ENCODE results near the gene SLC66A2.
A peak's percentile ranks its signal among the peaks of the same experiment; 100 is the strongest.
"Not testable (repeated sequence)": the region's sequence is repeated elsewhere in the genome, so short reads cannot be mapped to it uniquely, and the experiment has no call there.

The SLC66A2 gene

DNA sequence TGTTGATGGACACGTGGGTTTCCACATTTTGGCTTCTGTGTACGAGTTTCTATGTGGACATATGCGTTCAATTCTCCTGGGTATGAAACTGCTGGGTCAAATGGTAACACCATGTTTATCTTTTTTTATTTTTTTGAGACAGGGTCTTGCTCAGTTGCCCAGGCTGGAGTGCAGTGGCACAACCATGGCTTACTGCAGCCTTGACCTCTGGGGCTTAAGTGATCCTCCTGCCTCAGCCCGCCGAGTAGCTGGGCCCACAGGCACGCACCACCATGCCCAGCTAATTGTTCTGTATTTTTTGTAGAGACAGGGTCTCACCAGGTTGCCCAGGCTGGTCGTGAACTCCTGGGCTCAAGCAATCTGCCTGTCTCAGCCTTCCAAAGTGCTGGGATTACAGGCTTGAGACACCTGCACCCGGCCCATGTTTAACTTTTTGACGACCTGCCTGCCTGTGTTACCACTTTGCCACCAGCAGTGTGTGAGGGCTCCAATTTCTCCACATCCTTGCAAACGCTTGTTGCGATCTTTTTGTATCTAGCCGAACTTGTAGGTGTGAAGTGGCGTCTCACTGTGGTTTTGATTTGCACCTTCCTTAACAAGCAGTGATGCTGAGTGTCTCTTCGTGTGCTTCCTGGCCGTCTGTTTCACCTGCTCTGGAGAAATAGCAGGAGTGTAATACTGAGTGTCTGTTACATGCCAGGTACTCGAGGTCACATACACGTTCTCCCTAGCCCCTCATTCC, 19.9 kb upstream of the SLC66A2 start:
- no peak for DNase-seq (ENCODE audit: low spot score)

DNA sequence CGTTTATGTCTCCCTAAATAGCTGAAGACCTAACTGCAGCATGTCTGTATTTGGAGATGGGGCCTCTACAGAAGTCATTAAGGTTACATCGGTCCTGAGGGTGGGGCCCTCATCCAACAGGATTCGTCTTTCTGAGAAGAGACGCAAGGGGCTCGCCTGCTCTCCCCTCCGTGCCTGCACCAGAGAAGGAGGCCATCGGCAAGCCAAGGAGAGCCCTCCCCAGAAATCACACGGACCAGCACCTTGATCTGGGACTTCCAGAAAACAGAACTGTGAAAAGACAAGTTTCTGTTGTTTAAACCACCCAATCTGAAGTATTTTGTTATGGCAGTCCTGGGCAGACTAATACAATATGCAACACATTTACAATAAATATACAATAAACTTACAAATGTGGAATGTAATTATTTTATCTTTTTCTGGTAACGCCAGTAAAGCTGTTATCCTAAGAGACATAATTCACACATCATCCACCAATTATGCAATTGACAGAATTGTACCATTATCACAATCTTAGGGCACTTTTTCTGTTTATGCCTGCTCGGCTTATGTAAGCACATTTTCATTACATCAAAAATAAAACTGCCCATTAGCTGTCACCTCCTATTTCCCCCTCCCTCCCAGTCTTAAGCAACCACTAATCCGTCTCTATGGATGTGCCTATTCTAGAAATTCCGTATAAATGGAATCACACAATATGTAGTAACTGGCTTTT, 19.1 kb upstream of the SLC66A2 start:
- no peak for DNase-seq (ENCODE audit: low spot score)

DNA sequence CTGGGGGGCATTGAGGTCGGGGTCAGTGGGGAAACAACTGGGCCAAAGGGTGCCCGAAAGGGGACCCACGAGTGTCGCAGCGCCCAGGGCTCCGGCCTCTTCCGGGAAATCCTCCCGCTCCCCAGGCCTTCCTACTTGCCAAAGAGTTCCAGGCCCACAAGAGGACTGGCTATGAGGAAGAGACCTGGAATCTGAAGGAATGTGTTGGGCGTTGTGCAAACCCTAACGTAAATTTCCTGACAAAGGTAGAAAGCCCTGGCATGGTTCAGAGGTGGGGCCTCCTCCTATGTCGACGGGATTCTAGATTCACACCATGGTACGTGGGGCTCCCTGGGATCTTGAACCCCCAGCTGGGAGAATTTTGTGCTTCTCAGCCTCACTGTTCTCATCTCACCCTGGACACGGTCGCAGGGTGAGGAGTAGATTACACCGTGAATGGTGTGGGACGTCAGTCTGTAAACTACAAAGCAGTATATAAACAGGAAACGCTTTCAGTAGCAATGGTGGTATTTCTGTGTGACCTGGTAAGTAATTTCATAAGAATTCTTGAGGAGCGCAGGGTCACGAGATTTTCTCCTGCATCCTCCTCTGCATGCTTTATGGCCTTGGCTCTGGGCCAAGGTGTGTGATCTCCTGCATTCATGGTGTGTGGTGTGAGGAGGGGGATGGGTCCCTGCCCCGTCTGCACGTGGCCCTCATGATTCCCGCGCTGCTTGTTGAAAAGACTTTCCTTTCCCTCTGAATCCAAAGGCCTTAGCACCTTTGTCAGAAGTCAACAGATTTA, 13.9 kb upstream of the SLC66A2 start:
- peak; percentile 71 for DNase-seq (ENCODE audit: low spot score)

DNA sequence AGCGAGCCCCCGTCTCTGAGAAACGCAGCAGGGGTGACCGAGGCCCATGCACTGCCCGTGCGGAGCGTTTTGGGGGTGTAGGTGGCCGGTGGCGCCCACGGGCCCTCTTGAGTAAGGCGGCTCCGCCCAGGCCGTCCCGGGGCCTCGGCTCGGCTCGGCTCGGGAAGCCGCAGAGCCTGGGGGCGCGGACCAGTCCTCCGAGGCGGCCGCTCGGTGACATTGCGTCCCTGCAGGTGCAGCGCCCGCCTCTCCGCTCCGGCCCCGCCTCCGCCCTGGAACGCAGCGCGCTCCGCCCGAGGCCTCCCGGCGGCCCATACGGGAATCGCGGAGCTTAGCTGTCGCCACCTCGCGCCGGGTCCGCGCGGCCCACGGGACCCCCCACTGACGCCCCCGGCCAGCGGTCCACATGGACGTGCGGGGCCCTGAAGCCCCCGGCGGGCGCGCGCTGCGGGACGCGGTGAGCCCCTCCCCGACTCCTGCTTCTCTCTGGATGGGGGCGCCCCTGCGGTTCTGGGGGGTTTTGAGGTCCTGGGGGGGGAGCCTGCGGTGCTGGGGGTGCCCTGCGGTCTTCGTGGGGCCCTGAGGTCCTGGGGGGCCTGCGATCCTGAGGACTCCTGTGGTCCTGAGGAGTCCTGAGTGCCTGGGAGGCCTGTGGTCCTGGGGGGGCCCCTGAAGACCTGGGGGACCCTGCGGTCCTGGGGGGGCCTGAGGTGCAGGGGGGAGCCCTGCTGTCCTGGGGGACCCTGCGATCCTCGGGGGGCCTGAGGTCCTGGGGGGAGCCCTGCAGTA, 13.1 kb upstream of the SLC66A2 start, which contains the start of gene HSBP1L1:
TSS of gene HSBP1L1 (plus strand) at position 314 of the 789 bp plus-strand sequence. CDS start at position 407, 93 bp downstream.
- peak; percentile 68 for DNase-seq (ENCODE audit: low spot score)

DNA sequence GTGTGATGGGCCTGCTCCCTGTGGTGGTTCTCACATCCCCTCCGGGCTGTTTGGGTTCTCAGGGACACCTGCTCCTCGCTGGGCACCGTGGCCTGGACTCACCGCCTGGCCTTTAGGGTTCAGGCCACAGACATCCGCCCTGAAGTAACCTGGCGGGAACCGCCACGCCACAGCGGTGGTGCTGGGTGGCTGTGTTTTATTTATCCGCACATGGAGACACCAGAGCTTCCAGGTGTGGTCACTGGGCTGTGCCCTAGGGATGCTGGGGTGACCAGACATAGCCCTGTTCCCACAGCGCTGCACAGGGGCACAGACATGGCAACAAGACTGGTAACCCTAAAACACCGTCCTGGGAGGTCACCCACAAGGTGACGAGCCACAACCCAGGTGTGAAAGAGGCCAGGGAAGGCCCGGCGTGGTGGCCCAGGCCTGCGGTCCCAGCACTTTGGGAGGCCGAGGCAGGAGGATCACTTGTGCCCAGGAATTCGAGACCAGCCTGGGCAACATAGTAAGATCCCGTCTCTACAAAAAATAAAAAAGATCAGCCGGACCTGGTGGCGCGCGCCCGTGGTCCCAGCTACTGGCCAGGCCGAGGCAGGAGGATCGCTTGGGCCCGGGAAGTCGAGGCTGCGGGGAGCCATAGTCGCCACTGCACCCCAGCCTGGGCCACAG, 12.3 kb upstream of the SLC66A2 start:
- DNase-seq (ENCODE audit: low spot score): no peak

DNA sequence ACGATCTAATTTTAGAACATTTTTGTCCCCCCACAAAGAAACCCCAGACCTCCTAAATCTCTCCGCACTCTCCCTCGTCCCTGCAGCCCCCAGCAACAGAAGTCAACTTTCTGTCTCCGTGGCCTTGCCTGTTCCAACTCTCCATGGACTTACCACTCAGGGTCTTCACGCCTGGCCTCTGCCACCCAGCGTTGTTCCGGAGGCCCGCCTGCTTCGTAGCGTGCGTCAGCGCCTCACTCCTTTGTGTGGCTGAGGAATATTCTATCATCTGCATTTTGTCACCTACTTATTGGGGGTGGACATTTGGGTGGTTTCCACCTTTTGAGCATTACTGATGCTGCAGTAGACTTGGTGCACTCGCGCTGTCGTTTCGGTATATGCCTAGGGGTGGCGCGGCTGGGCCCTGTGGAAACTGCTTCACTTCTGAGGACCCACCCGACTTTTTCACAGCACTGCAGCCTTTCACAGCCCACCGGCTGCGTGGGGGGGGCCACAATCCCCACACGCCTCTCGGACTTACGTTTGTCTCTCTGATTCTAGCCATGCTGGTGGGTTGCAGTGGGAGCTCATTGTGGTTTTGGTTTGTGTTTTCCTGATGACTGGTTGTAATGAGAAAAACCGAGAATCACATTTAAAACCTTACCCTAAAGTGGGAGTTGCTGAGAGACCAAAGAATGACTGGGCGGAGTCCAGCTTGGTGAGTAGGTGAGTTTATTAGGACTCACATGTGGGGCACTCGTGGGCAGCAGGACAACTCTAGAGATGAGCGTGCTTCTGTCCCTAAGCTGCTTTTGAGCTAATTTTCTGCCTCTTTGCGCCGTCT, 11.6 kb upstream of the SLC66A2 start:
- DNase-seq (ENCODE audit: low spot score): no peak

DNA sequence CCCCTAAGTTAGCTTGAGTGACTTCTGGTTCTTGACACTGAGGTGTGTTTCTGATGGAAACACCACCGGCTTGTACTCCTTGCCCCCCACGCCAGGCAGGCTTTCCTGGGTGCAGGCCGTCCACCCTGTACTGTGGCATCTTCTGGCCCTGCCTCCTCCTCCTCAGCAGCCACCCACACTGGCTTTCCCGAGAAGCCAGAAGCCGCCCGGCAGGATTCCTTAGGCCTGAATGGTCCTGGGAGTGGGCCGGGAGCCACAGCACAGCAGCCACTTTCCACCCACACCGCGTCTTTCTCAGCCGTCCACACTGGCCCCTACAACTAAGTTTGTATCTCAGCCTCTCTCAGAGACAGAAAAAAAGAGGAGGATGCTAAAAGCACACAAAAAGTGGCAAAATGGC, 10.9 kb upstream of the SLC66A2 start:
- DNase-seq (ENCODE audit: low spot score): peak; percentile 32

DNA sequence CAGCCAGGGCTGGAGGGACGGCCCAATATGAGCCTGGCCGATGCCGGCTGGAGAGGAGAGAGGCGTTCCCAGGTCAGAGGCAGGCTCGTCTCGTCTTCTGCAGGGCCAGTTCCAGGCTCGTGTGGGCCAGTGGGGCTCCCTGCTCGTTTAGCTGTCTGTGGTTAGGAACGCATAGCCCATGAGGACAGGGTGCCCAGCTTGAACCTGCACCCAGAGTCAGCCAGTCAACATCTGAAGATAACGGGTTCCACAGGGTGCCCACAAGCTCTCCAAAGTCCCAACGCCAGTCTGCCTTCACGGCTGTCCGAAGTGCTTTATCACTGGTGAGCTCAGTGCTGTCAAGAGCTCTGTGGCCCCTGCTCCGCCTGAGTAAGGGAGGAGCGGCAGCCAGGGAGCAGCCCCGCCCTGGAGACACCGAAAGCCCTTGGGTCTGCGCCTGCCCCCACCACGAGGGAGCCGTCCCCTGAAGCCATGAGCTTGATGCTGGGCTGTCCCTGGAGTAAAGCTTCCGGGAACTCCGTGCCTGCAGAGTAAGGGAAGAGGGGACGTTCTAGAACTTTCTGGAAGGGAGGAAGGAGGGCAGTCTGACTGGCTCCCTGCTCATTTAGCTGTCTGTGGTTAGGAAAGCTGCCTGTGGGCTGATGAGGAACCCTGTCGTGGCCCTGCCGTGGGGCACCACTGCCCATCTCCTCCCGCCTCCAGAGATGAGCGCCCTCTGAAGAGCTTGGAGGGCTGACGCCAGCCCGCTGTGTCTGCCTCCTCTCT, 10.3 kb upstream of the SLC66A2 start:
- DNase-seq (ENCODE audit: low spot score): no peak

DNA sequence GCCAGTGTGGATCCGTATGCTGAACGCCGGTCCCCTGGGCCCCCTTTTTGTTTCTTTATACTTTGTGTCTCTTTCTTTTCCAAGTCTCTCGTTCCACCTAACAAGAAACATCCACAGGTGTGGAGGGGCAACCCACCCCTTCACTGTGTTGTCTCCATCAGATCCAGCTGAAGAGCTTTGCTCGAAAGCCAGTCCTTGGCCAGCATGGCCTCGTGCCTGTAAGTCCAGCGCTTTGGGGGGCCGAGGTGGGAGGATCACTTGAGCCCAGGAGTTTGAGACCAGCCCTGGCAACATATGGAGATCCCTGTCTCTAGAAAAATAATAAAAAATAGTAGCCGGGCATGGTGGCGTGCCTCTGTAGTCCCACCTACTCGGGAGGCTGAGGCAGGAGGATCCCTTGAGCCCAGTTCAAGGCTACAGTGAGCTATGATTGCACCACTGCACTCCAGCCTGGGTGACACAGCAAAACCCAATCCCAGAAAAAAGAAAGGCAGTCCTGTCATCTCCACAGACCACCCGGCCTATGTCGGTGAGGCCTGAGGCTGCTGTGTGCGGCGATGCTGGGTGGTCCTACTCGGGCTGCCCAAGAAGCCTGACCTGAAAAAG, 9.6 kb upstream of the SLC66A2 start:
- no peak for DNase-seq (ENCODE audit: low spot score)

DNA sequence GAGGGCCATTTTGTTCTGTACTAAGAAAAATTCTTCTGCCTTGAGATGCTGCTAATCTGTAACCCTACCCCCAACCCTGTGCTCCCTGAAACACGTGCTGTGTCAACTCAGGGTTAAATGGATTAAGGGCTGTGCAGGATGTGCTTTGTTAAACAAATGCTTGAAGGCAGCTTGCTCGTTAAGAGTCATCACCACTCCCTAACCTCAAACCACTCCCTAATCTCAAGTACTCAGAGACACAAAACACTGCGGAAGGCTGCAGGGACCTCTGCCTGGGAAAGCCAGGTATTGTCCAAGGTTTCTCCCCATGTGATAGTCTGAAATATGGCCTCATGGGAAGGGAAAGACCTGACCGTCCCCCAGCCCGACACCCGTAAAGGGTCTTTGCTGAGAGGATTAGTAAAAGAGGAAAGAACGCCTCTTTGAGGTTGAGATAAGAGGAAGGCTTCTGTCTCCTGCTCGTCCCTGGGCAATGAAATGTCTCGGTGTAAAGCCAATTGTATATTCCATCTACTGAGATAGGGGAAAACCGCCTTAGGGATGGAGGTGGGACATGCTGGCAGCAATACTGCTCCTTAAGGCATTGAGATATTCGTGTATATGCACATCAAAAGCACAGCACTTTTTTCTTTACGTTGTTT, 8.8 kb upstream of the SLC66A2 start:
- DNase-seq (ENCODE audit: low spot score): not testable (repeated sequence)

DNA sequence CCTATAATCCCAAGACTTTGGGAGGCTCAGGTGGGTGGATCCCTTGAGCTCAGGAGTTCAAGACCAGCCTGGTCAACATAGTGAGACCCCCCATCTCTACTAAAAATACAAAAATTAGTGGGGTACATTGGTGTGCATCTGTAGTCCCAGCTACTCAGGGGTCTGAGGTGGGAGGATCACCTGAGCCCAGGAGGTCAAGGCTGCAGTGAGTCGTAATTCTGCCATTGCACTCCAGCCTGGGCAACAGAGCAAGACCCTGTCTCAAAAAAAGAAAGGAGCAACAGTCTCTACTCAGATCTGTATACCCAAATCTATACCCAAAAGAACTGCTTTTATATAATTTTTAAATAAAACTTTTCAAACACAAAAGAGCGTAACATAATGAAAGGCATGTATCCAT, 7.5 kb upstream of the SLC66A2 start:
- DNase-seq (ENCODE audit: low spot score): no peak

DNA sequence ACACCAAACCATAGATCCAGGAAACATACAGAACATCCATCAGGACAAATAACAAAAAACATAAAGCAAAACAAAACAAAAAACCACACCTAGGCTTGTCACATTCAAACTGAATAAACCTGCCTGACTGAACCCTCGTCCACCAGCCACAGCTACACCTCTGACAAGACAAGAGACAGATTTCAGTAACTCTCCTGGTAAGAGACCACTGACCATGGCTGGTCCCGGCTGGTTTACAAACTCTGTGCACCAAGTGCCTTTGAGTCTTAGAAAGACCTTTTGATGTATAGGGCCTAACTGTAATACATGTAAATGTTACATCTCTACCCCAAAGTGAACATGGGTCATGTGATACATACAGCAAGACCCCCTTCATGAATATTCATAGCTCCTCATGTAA, 4.8 kb upstream of the SLC66A2 start:
- DNase-seq (ENCODE audit: low spot score): no peak

DNA sequence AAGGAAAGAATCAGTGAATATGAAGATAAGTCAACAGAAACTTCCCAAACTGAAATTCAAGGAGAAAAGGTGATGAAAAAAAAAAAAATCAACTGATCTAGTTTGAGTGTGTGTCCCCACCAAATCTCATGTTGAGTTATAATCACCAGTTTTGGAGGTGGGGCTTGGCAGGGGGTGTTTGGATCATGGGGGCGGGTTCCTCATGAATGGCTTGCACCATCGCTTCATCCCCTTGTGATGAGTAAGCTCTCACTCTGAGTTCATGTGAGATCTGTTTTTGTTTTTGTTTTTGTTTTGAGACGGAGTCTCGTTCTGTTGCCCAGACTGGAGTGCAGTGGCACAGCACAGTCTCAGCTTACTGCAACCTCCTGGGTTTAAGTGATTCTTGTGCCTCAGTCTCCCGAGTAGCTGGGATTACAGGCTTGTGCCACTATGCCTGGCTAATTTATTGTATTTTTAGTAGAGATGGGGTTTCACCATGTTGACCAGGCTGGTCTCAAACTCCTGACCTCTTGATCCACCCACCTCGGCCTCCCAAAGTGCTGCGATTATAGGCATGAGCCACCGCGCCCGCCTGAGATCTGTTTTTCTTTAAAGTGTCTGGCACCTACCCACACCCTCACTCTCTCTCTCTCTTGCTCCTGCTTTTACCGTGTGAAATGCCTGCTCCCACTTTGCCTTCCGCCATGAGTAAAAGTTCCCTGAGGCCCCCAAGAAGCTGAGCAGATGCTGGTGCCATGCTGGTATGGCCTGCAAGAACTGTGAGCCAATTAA, 4.0 kb upstream of the SLC66A2 start:
- no peak for DNase-seq (ENCODE audit: low spot score)

DNA sequence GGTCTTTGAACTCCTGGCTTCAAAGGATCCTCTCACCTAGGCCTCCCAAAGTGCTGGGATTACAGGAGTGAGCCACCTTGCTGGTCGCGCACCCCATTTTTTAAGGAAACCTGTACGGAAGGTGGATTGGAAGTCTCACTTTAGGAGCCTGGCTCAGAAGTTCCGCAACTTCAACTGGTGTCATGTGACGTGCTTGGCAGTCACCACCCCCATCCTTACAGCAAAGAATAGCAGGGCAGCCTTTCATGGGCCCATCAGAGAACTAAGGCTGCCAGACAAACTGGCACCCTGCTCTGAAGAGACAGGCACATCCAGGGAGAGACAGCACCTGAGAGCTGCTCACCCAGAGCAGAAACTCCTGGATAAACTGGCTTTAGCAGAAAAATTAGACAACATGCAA, 3.3 kb upstream of the SLC66A2 start:
- DNase-seq (ENCODE audit: low spot score): no peak

DNA sequence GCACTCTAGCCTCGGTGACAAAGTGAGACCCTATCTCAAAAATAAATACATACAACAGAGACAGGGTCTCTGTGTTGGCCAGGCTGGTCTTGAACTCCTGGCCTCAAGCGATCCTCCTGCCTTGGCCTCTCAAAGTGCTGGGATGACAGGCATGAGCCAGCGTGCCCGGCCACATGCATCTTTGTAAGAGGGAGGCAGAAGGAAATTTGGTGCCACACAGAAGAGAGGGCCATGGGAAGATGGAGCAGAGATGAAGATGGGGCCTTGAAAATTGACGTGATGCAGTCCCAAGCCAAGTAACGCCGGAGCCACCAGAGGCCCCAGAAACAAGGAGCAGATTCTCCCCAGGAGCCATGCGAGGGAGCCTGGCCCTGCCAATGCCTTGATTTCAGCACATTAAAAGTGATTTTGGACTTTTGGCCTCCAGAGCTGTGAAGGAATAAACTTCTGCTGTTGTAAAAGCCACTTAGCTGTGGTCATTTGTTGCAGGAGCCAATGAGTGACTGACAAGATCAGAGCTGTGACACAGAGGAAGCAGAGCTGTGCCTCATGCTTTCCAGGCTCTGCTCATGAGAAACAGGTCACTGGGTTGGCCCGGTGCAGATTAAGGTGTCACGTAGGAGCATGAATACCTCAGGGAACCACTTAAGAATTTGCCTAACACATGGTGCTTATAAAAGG, 2.7 kb upstream of the SLC66A2 start:
- DNase-seq (ENCODE audit: low spot score): no peak

DNA sequence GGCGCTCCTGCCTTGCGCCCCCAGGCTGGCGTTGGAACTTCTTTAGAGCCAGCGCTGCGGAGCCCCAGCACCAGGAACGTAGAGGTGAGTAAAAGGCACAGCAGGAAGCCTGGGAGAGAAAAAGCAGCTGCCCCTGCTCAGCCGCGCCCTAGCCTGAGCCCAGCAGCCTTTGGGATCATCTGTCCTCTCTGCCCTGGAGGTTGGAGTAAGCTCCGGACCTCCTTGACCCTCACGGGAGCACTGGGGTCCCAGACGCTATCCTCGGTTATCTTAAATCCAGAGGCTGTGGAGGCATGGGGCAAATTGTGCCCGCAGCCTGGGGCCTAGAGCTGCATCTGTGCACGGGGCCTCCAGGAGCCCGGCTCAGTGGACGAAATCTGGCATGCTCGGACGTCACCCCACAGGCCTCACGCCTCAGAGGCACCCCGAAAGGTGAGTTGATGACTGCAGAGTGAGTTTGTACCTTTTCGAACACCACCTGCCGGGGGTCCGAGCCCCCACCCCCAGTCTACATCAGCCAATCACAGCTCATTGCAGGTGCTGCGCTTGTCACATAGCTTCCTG, 1.6 kb upstream of the SLC66A2 start:
- no peak for DNase-seq (ENCODE audit: low spot score)

DNA sequence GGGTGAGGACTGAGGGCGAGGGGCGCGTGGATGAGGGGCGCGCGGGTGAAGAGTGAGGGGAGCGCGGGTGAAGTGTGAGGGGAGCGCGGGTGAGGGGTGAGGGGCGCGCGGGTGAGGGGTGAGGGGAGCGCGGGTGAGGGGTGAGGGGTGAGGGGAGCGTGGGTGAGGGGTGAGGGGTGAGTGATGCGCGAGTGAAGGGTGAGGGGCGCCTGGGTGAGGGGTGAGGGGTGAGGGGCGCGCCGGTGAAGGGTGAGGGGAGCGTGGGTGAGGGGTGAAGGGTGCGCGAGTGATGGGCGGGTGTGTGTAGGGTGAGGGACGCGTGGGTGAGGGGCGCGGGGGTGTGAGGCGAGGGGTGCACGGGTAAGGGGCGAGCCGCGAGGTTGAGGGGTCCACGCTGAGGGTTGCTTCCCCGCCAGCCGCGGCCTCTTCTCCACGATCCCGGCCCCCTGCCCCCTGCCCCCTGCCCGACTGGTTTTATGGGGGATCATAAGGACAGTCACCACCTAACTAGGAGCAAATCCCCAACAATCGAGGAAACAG, 1.1 kb upstream of the SLC66A2 start:
- no peak for DNase-seq (ENCODE audit: low spot score)
